ENCODE measurements around the gene ZNF705A.
"Not testable (repeated sequence)": the region's sequence is repeated elsewhere in the genome, so short reads cannot be mapped to it uniquely, and the experiment has no call there.

The ZNF705A gene

DNA sequence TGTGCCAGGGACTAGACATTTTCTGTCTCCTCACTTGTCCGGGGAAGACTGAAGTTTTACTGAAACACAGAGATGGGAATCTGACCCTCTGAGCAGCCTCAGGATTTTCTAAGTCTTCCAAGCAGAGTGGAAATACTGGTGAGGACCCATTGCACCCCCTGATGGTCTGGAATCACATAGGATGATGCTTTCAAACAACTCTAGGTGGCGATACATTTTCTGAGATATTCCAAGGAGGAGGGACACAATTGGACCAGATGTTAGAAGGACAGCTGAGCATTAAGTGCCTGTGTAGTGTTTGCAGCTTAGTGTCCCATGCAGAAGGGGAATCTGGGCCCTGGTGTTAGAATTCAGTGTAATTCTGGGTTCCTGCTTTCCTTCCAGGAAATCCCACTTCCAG is 31.3 kb downstream of the ZNF705A start:
- H3K4me1 ChIP-seq (ENCODE audit: control insufficient read depth, insufficient read depth, low read length); H3K4me3 ChIP-seq (ENCODE audit: low read length); DNase-seq (ENCODE audit: low read depth); H3K9me3 ChIP-seq (ENCODE audit: control insufficient read depth, low read length); H3K36me3 ChIP-seq (ENCODE audit: control insufficient read depth, insufficient read depth, low read length, severe bottlenecking); H3K9ac ChIP-seq (ENCODE audit: low read length); H3K27me3 ChIP-seq (replicated peaks; ENCODE audit: control insufficient read depth, insufficient read depth, low read length): not testable (repeated sequence)

GRCh38 chr12:8197685-8198308 is 41.0 kb downstream of the ZNF705A start:
- H3K36me3 ChIP-seq (ENCODE audit: control insufficient read depth, insufficient read depth, low read length, severe bottlenecking); H3K4me1 ChIP-seq (ENCODE audit: control insufficient read depth, insufficient read depth, low read length); H3K27me3 ChIP-seq (replicated peaks; ENCODE audit: control insufficient read depth, insufficient read depth, low read length); H3K9me3 ChIP-seq (ENCODE audit: control insufficient read depth, low read length); H3K9ac ChIP-seq (ENCODE audit: low read length); H3K4me3 ChIP-seq (ENCODE audit: low read length): not testable (repeated sequence)
- peak; percentile 79 for DNase-seq (ENCODE audit: low read depth)

- H3K9me3 ChIP-seq (ENCODE audit: control insufficient read depth, low read length); H3K36me3 ChIP-seq (ENCODE audit: control insufficient read depth, insufficient read depth, low read length, severe bottlenecking); DNase-seq (ENCODE audit: low read depth); H3K4me1 ChIP-seq (ENCODE audit: control insufficient read depth, insufficient read depth, low read length); H3K4me3 ChIP-seq (ENCODE audit: low read length); H3K27me3 ChIP-seq (replicated peaks; ENCODE audit: control insufficient read depth, insufficient read depth, low read length); H3K9ac ChIP-seq (ENCODE audit: low read length): not testable (repeated sequence)
Observed at GRCh38 chr12:8218711-8219382, 62.0 kb downstream of the ZNF705A start.

DNA sequence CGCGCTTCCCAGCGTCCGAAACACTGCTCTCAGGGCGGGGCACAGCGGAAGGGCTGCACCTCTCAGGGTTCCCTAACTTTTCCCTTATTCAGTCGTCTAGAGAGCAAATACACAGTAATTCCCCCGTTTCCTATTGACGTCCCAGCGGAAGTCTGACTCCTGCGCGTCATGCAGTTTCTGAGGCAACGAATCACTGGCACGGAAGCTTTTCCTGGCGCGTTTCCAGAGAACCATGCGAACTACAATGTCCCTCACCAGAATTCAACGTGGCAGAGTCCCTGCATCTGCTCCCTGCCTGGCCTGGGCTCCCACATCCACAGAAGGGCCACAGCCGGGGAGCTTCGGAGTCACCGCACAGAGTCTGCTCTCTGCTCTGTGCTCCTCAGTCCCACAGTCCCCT is 64.6 kb downstream of the ZNF705A start:
- H3K4me1 ChIP-seq (ENCODE audit: control insufficient read depth, insufficient read depth, low read length); H3K36me3 ChIP-seq (ENCODE audit: control insufficient read depth, insufficient read depth, low read length, severe bottlenecking); H3K27me3 ChIP-seq (replicated peaks; ENCODE audit: control insufficient read depth, insufficient read depth, low read length); H3K4me3 ChIP-seq (ENCODE audit: low read length); H3K9me3 ChIP-seq (ENCODE audit: control insufficient read depth, low read length); DNase-seq (ENCODE audit: low read depth); H3K9ac ChIP-seq (ENCODE audit: low read length): not testable (repeated sequence)

GRCh38 chr12:8221844-8222243 is 65.0 kb downstream of the ZNF705A start:
- not testable (repeated sequence) for H3K27me3 ChIP-seq (replicated peaks; ENCODE audit: control insufficient read depth, insufficient read depth, low read length); H3K4me3 ChIP-seq (ENCODE audit: low read length); H3K4me1 ChIP-seq (ENCODE audit: control insufficient read depth, insufficient read depth, low read length); DNase-seq (ENCODE audit: low read depth); H3K36me3 ChIP-seq (ENCODE audit: control insufficient read depth, insufficient read depth, low read length, severe bottlenecking); H3K9me3 ChIP-seq (ENCODE audit: control insufficient read depth, low read length); H3K9ac ChIP-seq (ENCODE audit: low read length)

- not testable (repeated sequence) for H3K4me3 ChIP-seq (ENCODE audit: low read length); H3K27me3 ChIP-seq (replicated peaks; ENCODE audit: control insufficient read depth, insufficient read depth, low read length); H3K9me3 ChIP-seq (ENCODE audit: control insufficient read depth, low read length); H3K9ac ChIP-seq (ENCODE audit: low read length); DNase-seq (ENCODE audit: low read depth); H3K36me3 ChIP-seq (ENCODE audit: control insufficient read depth, insufficient read depth, low read length, severe bottlenecking); H3K4me1 ChIP-seq (ENCODE audit: control insufficient read depth, insufficient read depth, low read length)
Observed at GRCh38 chr12:8222303-8222702, 65.5 kb downstream of the ZNF705A start.

- not testable (repeated sequence) for DNase-seq (ENCODE audit: low read depth); H3K9ac ChIP-seq (ENCODE audit: low read length); H3K9me3 ChIP-seq (ENCODE audit: control insufficient read depth, low read length); H3K36me3 ChIP-seq (ENCODE audit: control insufficient read depth, insufficient read depth, low read length, severe bottlenecking); H3K4me1 ChIP-seq (ENCODE audit: control insufficient read depth, insufficient read depth, low read length); H3K27me3 ChIP-seq (replicated peaks; ENCODE audit: control insufficient read depth, insufficient read depth, low read length); H3K4me3 ChIP-seq (ENCODE audit: low read length)
Observed at GRCh38 chr12:8223646-8224045, 66.8 kb downstream of the ZNF705A start.

GRCh38 chr12:8224782-8225181 is 68.0 kb downstream of the ZNF705A start:
- H3K4me3 ChIP-seq (ENCODE audit: low read length); H3K9ac ChIP-seq (ENCODE audit: low read length); DNase-seq (ENCODE audit: low read depth); H3K4me1 ChIP-seq (ENCODE audit: control insufficient read depth, insufficient read depth, low read length); H3K9me3 ChIP-seq (ENCODE audit: control insufficient read depth, low read length); H3K27me3 ChIP-seq (replicated peaks; ENCODE audit: control insufficient read depth, insufficient read depth, low read length); H3K36me3 ChIP-seq (ENCODE audit: control insufficient read depth, insufficient read depth, low read length, severe bottlenecking): not testable (repeated sequence)

DNA sequence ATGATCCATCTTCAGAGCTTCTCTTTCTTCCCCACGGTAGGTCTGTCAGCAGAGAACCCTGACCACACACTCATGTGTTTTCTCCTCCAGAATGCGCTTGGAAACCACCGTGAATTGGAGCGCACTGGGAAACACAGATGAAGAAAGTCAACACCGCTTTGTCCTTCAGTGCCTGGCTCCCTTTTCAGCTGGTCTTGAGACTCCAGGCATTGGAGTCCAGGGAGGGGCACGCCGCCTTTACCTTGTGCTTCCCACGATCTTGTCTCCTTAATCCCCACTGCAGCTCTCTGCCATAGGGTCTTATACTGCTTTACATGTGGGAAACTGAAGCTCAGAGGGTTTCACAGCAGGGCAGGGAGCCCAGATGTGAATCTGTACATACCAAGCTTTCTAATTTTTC is 69.5 kb downstream of the ZNF705A start:
- Histone ChIP-seq H3K4me3 (ENCODE audit: low read length) (no peak overlapping the region), H3K9ac (ENCODE audit: low read length) (no peak overlapping the region), H3K36me3 (ENCODE audit: control insufficient read depth, insufficient read depth, low read length, severe bottlenecking) (no peaks in the 10 kb centered on the region), H3K27me3 (replicated peaks; ENCODE audit: control insufficient read depth, insufficient read depth, low read length) (peaks cover 4% of the 10 kb centered on the region), H3K4me1 (ENCODE audit: control insufficient read depth, insufficient read depth, low read length) (no peaks in the 10 kb centered on the region), H3K9me3 (ENCODE audit: control insufficient read depth, low read length) (no peaks in the 10 kb centered on the region)
- no peak for DNase-seq (ENCODE audit: low read depth)

DNA sequence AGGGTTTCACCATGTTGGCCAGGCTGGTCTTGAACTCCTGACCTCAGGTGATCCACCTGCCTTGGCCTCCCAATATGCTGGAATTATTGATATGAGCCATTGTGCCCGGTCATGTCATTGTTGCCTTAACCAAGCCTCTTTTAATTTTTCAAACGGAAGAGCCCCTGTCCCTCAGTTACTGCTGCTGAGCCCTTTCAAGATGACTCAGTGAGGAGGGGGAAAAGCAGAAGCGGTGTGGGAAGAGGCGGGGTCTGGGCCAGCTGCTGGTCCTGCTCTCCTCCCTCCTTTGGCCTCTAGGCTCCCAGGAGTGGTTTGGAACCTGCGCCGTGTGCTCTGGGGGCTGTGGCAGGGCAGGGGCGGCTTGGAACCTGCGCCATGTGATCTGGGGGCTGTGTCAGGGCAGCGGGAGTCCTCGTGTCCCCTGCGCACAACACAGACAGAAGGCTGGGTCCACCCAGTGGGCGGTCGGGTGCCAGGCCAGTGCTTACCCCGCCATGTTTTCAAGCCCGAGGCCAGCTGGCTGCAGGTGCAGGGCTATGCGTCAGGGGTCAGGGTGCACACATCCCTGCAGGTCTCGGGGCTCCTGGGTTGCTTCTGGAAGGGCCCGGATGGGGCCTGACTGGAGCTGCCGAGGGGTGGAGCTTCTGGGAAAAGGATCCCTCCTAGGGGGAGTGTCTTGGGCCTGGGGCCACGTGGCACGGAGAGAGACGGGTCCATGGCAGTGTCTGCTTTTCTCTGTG is 70.3 kb downstream of the ZNF705A start, which contains the start of gene FAM90A1:
Gene FAM90A1, minus strand, starts transcription at position 627 of the 740 bp plus-strand sequence. CDS start 2,786 bp downstream, outside the sequence.
- not testable (repeated sequence) for H3K27me3 ChIP-seq (replicated peaks; ENCODE audit: control insufficient read depth, insufficient read depth, low read length); H3K4me3 ChIP-seq (ENCODE audit: low read length); H3K9ac ChIP-seq (ENCODE audit: low read length); H3K9me3 ChIP-seq (ENCODE audit: control insufficient read depth, low read length); H3K36me3 ChIP-seq (ENCODE audit: control insufficient read depth, insufficient read depth, low read length, severe bottlenecking); H3K4me1 ChIP-seq (ENCODE audit: control insufficient read depth, insufficient read depth, low read length)
- DNase-seq (ENCODE audit: low read depth) = peak; percentile 5

- H3K9ac ChIP-seq (ENCODE audit: low read length); DNase-seq (ENCODE audit: low read depth); H3K4me1 ChIP-seq (ENCODE audit: control insufficient read depth, insufficient read depth, low read length); H3K36me3 ChIP-seq (ENCODE audit: control insufficient read depth, insufficient read depth, low read length, severe bottlenecking); H3K27me3 ChIP-seq (replicated peaks; ENCODE audit: control insufficient read depth, insufficient read depth, low read length); H3K4me3 ChIP-seq (ENCODE audit: low read length); H3K9me3 ChIP-seq (ENCODE audit: control insufficient read depth, low read length): not testable (repeated sequence)
Observed at GRCh38 chr12:8227732-8228077, 70.9 kb downstream of the ZNF705A start.

Measured in adipocyte (in vitro differentiated cells).